OCI-LY3 (cell line): ENCODE data around the gene USP46.

Source experiments
- H2AFZ ChIP-seq: fragments of 200-600, 300-600 bp; shearing (Covaris generic); 2 replicates; pipeline ENCODE4 v1.6.0; 2014; ENCODE audit warnings: antibody characterized with exemption, low read depth, low read length
- H3K27ac ChIP-seq: fragments of 200-600, 300-600 bp; sonication (generic); 2 replicates; pipeline ENCODE4 v1.5.1; 2014; ENCODE audit warnings: mild to moderate bottlenecking, low read length, moderate library complexity, mixed read lengths
- H3K27me3 ChIP-seq: fragments of 200-600, 300-600 bp; sonication (generic); 2 replicates; pipeline ENCODE4 v1.6.1; 2014; ENCODE audit warnings: low read depth, low read length, mixed read lengths
- H3K36me3 ChIP-seq: fragments of 200-600, 300-600 bp; sonication (generic); replicated peaks from 2 replicates; pipeline ENCODE3; 2014; ENCODE audit warnings: low read depth, low read length, mixed read lengths
- H3K4me1 ChIP-seq: fragments of 300-600, 200-600 bp; sonication (generic); 2 replicates; pipeline ENCODE4 v1.6.1; 2014; ENCODE audit warnings: low read length, mixed read lengths
- H3K4me2 ChIP-seq: fragments of 200-600, 300-600 bp; sonication (generic); 2 replicates; pipeline ENCODE4 v1.6.1; 2014; ENCODE audit warnings: low read length, mixed read lengths
- H3K4me3 ChIP-seq: fragments of 300-600, 200-600 bp; sonication (generic); 2 replicates; pipeline ENCODE4 v1.5.1; 2014; ENCODE audit warnings: antibody characterized with exemption, mild to moderate bottlenecking, low read length, moderate library complexity
- H3K79me2 ChIP-seq: fragments of 300-600, 200-600 bp; shearing (Covaris generic); 2 replicates; pipeline ENCODE4 v1.6.1; 2014; ENCODE audit warnings: mild to moderate bottlenecking, low read length, mixed read lengths
- H3K9ac ChIP-seq: fragments of 300-600, 200-600 bp; shearing (Covaris generic); 2 replicates; pipeline ENCODE4 v1.6.0; 2014; ENCODE audit warnings: mild to moderate bottlenecking, low read length, moderate library complexity
- H3K9me3 ChIP-seq: fragments of 200-600, 300-600 bp; shearing (Covaris generic); 2 replicates; pipeline ENCODE4 v1.6.1; 2014; ENCODE audit warnings: low read length, mixed read lengths; ENCODE audit not compliant: insufficient read depth
- H4K20me1 ChIP-seq: fragments of 200-600, 300-600 bp; sonication (generic); 2 replicates; pipeline ENCODE4 v1.6.1; 2016; ENCODE audit warnings: low read length, mixed read lengths; ENCODE audit not compliant: insufficient read depth
- EZH2phosphoT487 ChIP-seq: fragments of 200-600 bp; shearing (Covaris generic); IDR thresholded peaks from 2 replicates; pipeline ENCODE4 v1.6.1; 2018; ENCODE audit warnings: antibody characterized with exemption, mixed run types, low read depth
- TF ChIP-seq, protein P1 (sequence below): fragments of 200-600, 300-600 bp; sonication (generic); IDR thresholded peaks from 2 replicates; pipeline ENCODE4 v1.5.1; 2014; ENCODE audit warnings: antibody characterized with exemption, low read length, low read depth

Gene USP46

GRCh38 chr4:52572936-52573485, 86.1 kb downstream of the USP46 start:
- H3K9ac ChIP-seq, result no peak overlapping the region
- peaks cover 8% of the 10 kb centered on the region for H3K4me1 ChIP-seq
- no peak overlapping the region for H3K4me2 ChIP-seq
- no peaks in the 10 kb centered on the region for H3K9me3 ChIP-seq
- no peaks in the 10 kb centered on the region for H4K20me1 ChIP-seq
- TF ChIP-seq, protein P1, sequence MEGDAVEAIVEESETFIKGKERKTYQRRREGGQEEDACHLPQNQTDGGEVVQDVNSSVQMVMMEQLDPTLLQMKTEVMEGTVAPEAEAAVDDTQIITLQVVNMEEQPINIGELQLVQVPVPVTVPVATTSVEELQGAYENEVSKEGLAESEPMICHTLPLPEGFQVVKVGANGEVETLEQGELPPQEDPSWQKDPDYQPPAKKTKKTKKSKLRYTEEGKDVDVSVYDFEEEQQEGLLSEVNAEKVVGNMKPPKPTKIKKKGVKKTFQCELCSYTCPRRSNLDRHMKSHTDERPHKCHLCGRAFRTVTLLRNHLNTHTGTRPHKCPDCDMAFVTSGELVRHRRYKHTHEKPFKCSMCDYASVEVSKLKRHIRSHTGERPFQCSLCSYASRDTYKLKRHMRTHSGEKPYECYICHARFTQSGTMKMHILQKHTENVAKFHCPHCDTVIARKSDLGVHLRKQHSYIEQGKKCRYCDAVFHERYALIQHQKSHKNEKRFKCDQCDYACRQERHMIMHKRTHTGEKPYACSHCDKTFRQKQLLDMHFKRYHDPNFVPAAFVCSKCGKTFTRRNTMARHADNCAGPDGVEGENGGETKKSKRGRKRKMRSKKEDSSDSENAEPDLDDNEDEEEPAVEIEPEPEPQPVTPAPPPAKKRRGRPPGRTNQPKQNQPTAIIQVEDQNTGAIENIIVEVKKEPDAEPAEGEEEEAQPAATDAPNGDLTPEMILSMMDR, result no peak
- TF ChIP-seq EZH2phosphoT487, result no peak
- no peak overlapping the region for H3K27ac ChIP-seq
- no peaks in the 10 kb centered on the region for H3K36me3 ChIP-seq
- H3K79me2 ChIP-seq, result no peaks in the 10 kb centered on the region
- H3K4me3 ChIP-seq, result no peak overlapping the region
- H2AFZ ChIP-seq, result no peak overlapping the region
- H3K27me3 ChIP-seq, result no peaks in the 10 kb centered on the region

- Histone ChIP-seq H4K20me1 (no peaks in the 10 kb centered on the region), H3K4me2 (no peak overlapping the region), H3K79me2 (no peaks in the 10 kb centered on the region), H3K27me3 (no peaks in the 10 kb centered on the region), H3K4me3 (no peak overlapping the region), H2AFZ (no peak overlapping the region), H3K4me1 (no peaks in the 10 kb centered on the region), H3K36me3 (no peaks in the 10 kb centered on the region), H3K27ac (no peak overlapping the region), H3K9ac (no peak overlapping the region), H3K9me3 (no peaks in the 10 kb centered on the region)
- no peak for TF ChIP-seq EZH2phosphoT487
- TF ChIP-seq, protein P1, result no peak
Observed at GRCh38 chr4:52568351-52568750, 90.8 kb downstream of the USP46 start.

GRCh38 chr4:52566136-52567031, 92.7 kb downstream of the USP46 start:
- no peak overlapping the region for H3K27ac ChIP-seq
- no peak overlapping the region for H2AFZ ChIP-seq
- H3K79me2 ChIP-seq, result no peaks in the 10 kb centered on the region
- no peaks in the 10 kb centered on the region for H4K20me1 ChIP-seq
- H3K4me1 ChIP-seq, result no peaks in the 10 kb centered on the region
- H3K9me3 ChIP-seq, result no peaks in the 10 kb centered on the region
- TF ChIP-seq, protein P1, result no peak
- no peak for TF ChIP-seq EZH2phosphoT487
- H3K4me3 ChIP-seq, result no peak overlapping the region
- H3K27me3 ChIP-seq, result no peaks in the 10 kb centered on the region
- H3K36me3 ChIP-seq, result no peaks in the 10 kb centered on the region
- no peak overlapping the region for H3K9ac ChIP-seq
- no peak overlapping the region for H3K4me2 ChIP-seq

DNA sequence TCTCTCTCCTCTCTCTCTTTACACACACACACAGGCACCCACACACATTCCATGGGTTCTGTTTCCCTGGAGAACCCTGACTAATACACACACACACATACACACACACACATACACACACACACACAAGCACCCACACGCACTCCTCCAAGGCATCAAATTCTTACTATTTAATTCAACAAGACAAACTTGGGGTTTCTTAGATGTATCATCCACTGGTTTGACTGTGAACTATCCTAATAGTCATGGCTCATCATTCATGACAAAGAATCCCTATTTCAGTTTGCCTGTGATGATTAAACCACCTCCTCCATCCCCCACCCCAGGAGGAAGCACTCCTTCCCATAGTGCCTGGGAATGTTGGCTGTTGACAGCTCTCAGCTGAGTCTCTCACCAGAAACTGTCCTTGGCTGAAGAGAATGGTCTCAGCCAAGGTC, 98.2 kb downstream of the USP46 start:
- Histone ChIP-seq H3K9me3 (no peaks in the 10 kb centered on the region), H3K79me2 (no peaks in the 10 kb centered on the region), H3K9ac (no peak overlapping the region), H3K4me2 (no peak overlapping the region), H3K4me1 (no peaks in the 10 kb centered on the region), H4K20me1 (no peaks in the 10 kb centered on the region), H3K4me3 (no peak overlapping the region), H3K36me3 (no peaks in the 10 kb centered on the region), H2AFZ (no peak overlapping the region), H3K27me3 (no peaks in the 10 kb centered on the region), H3K27ac (no peak overlapping the region)
- TF ChIP-seq, protein P1, result no peak
- TF ChIP-seq EZH2phosphoT487, result no peak
